ENCODE measurements around the gene LCN6. TPM values are rescaled to one million over a fixed set of nuclear protein-coding genes. Genes with fewer than 3 reads are reported as not detected.
"Not testable (repeated sequence)": the region's sequence is repeated elsewhere in the genome, so short reads cannot be mapped to it uniquely, and the experiment has no call there.

The LCN6 gene
- total and polyA plus RNA-seq, 12 donors: 0.43 to 25.4 (median 2.2) TPM; not detected in 6

DNA sequence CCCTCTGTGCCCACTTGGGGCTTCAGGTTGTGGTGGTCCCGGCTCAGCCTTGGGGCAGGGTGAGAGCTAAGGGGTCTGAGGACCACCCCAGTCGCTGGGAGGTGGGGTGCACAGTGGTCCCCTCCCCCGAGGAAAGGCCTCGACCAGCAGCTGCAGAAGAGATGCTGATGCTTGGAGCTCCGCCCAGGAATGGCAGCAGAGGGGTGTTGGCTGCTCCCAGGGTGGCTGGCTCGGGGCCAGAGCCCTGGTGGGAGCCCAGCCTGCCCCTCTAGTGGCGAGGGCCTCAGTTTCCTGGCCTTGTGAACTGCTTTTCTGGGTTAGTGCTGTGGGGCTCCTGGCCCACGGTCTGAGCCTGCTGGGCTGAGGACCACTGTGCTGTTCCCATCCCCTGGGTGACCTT, 34.8 kb downstream of the LCN6 start:
- no peak overlapping the region for H3K27ac ChIP-seq
- H3K9me3 ChIP-seq (replicated peaks in 1 of 3): no peaks in the 10 kb centered on the region
- TF ChIP-seq POLR2A (IDR thresholded peaks at IDR 0.05): no peak
- TF ChIP-seq, protein P1, sequence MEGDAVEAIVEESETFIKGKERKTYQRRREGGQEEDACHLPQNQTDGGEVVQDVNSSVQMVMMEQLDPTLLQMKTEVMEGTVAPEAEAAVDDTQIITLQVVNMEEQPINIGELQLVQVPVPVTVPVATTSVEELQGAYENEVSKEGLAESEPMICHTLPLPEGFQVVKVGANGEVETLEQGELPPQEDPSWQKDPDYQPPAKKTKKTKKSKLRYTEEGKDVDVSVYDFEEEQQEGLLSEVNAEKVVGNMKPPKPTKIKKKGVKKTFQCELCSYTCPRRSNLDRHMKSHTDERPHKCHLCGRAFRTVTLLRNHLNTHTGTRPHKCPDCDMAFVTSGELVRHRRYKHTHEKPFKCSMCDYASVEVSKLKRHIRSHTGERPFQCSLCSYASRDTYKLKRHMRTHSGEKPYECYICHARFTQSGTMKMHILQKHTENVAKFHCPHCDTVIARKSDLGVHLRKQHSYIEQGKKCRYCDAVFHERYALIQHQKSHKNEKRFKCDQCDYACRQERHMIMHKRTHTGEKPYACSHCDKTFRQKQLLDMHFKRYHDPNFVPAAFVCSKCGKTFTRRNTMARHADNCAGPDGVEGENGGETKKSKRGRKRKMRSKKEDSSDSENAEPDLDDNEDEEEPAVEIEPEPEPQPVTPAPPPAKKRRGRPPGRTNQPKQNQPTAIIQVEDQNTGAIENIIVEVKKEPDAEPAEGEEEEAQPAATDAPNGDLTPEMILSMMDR (IDR thresholded peaks at IDR 0.05): no peak
- intact Hi-C loops (cut with DNase I): no loop called here
- no peak overlapping the region for H3K4me3 ChIP-seq
- H3K27me3 ChIP-seq: peaks cover 19% of the 10 kb centered on the region
- peak in 1 of 7 donors; percentile 31 for DNase-seq
- peaks cover 0 to 4% of the 10 kb centered on the region in 2 donors for H3K4me1 ChIP-seq (replicated peaks in 1 of 2)
- WGBS, 4 donors: 51 to 62% (median 55%) methylated on average over 2 to 8 of the region's 8 CpGs; no CpG with 5 or more reads in 1 of the 4 donors
- H3K36me3 ChIP-seq (replicated peaks in 1 of 2): no peaks in the 10 kb centered on the region

DNA sequence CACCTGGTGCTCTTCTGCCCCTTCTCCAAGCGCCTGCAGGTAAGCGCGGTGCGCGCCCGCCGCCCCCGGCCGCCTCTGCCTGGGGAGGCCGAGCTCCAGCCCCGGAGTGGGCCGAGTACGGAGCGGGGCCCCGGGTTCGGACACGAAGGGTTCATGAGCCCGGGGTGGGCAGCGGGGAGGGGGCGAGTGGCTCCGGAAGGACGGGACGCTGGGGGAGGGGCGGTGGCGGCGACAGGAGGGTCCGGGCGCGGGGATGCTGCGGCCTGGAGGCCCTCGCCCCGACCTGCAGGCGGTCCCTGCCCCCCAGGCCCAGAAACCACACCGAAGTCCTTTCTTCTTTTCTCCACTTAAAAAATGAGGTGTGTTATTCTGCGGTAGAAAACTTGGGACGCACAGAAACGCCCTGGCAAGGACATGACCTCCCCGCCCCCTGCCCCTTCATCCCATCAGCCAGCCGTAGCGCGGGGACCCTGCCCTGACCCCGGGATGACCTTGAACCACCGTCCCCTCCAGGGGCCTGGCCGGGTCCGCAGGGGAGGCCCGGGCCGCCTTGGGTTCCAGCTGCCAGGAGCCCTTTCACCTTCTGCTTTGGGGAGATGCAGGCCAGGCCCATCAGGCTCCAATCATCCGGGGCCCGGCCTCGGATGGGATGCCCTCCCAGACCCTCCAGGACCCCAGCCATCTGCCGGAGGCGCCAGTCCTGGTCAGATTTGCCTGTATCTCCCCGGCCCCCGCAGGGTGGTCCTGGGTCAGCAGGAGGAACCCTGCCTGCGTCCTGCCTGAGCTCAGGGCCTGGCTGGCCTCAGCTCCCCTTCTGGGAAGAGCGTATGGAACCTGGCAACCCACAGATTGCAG, 35.4 kb downstream of the LCN6 start:
- WGBS, 4 donors: 9 to 27% (median 10%) methylated on average over 6 to 56 of the region's 56 CpGs
- Histone ChIP-seq H3K4me3 (peak overlapping the region in 1 of 4 donors; percentile 50), H3K9me3 (replicated peaks in 1 of 3) (no peaks in the 10 kb centered on the region), H3K27ac (no peak overlapping the region), H3K27me3 (peaks cover 19% of the 10 kb centered on the region), H3K36me3 (replicated peaks in 1 of 2) (no peaks in the 10 kb centered on the region), H3K4me1 (replicated peaks in 1 of 2) (peaks cover 0 to 4% of the 10 kb centered on the region in 2 donors)
- TF ChIP-seq POLR2A (IDR thresholded peaks at IDR 0.05): no peak
- TF ChIP-seq, protein P1 (IDR thresholded peaks at IDR 0.05): no peak
- intact Hi-C loops (cut with DNase I): no loop called here
- DNase-seq: peak in 1 of 7 donors; percentile 28

DNA sequence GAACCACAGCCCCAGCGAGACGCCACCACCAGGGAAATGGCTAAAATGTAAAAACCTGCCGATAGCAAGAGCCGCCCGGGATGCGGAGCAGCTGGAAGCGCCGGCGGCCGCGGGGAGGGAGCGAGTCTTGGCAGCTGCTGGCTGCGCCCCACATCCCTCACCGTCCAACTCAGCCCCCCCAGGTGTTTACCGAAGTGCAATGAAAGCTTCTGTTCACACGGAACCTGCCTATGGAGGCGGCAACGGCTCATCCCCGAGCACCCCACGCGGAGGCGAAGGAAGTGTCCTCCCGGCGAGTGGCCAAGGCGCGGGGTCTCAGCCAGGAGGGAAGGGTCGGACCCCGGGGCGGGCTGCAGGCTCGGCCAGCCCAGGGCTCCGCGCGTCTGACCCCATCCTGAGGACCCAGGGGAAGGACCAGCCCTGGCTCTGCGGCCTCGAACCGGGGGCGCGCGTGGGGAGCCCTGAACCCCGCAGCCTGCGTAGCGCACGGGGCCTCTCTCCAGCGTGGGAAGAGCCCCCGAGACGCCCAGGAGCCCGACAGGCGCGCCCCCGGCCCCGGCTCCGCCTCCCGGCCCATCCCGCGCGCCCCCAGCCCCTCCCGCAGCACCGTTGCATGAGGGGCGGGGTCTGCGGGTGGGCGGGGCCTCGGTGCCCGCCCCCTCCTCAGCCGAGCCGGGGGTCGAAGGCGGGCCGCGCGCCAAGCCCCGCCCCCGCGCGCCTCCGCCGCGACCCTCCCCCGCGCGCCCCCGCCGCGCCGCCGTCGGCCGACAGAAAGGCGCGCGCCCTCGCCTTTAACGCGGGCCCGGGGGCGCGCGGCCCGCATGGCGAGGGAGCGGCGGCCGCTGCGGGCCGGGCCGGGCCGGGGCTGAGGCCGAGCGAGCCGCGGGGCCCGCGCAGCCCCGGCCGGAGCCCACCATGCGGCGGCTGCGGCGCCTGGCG, 36.3 kb downstream of the LCN6 start, which contains the start of gene DIPK1B:
Gene DIPK1B (plus strand): TSS at position 822 of the 939 bp plus-strand sequence. CDS start 94 bp downstream, at position 916.
- Histone ChIP-seq H3K27me3 (peaks cover 19% of the 10 kb centered on the region), H3K4me3 (peak within 1 kb of the TSS in 1 of 4 donors; percentile 50), H3K36me3 (replicated peaks in 1 of 2) (no peaks in the 10 kb centered on the region), H3K9me3 (replicated peaks in 1 of 3) (no peaks in the 10 kb centered on the region), H3K27ac (no peak within 1 kb of the TSS), H3K4me1 (replicated peaks in 1 of 2) (peaks cover 0 to 4% of the 10 kb centered on the region in 2 donors)
- no peak for TF ChIP-seq POLR2A (IDR thresholded peaks at IDR 0.05)
- TF ChIP-seq, protein P1 (IDR thresholded peaks at IDR 0.05): no peak
- WGBS, 4 donors: 3 to 5% (median 3%) methylated on average over 22 to 118 of the region's 119 CpGs
- intact Hi-C loops (cut with DNase I): no loop called here
- peak in 1 of 7 donors; percentile 32 for DNase-seq

DNA sequence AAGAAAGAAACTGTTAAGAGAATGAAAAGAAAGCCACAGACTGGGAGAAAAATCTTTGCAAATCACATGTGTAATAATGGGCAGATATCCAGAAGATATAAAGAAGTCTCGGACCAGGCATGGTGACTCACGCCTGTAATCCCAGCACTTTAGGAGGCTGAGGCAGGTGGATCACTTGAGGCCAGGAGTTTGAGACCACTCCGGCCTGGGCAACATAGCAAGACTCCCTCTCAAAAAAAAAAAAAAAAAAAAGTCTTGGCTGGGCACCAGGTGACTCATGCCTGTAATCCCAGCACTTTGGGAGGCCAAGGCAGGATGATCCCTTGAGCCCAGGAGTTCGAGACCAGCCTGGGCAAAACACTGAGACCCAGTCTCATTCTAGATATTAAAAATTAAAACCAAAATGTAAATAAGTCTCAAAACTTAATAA, 37.1 kb downstream of the LCN6 start:
- H3K27me3 ChIP-seq: peaks cover 19% of the 10 kb centered on the region
- H3K36me3 ChIP-seq (replicated peaks in 1 of 2); H3K4me3 ChIP-seq; H3K4me1 ChIP-seq (replicated peaks in 1 of 2); H3K9me3 ChIP-seq (replicated peaks in 1 of 3); intact Hi-C loops (cut with DNase I); H3K27ac ChIP-seq: not testable (repeated sequence)
- 27 to 39% (median 34%) methylated on average over 4 of the region's 4 CpGs for WGBS, 4 donors
- DNase-seq: peak in 1 of 7 donors; percentile 54
